CD4-positive, CD25-positive, alpha-beta regulatory T cell (primary cell): ENCODE data around the gene BMP15. TPM values are rescaled to one million over a fixed set of nuclear protein-coding genes. Genes with fewer than 3 reads are reported as not detected.

Experiments used
- ATAC-seq, 2 donors: fragments of 150-1000 bp; cut with Tn5 transposase; one replicate each; pipeline ENCODE4 v1.10.0; 2021; ENCODE audit warnings: low read depth in 2 of 2, moderate number of reproducible peaks in 2 of 2, moderate library complexity in 1 of 2
- DNase-seq, 3 donors: peaks; one replicate each; pipeline versions ENCODE4 v3.0.0 to v3.0.0-alpha.2; 2012 to 2022; ENCODE audit warnings: mixed read lengths in 1 of 3
- H3K27ac ChIP-seq: one replicate; pipeline ENCODE4 v1.7.0; 2013; ENCODE audit warnings: mild to moderate bottlenecking, low read length; ENCODE audit not compliant: insufficient read depth, poor library complexity, severe bottlenecking
- H3K27me3 ChIP-seq: one replicate; pipeline ENCODE4 v1.7.0; 2013; ENCODE audit warnings: low read length; ENCODE audit not compliant: control insufficient read depth, insufficient read depth
- H3K36me3 ChIP-seq: one replicate; pipeline ENCODE4 v1.7.0; 2013; ENCODE audit warnings: mild to moderate bottlenecking, low read length, moderate library complexity; ENCODE audit not compliant: control insufficient read depth, insufficient read depth
- H3K4me1 ChIP-seq: 2 replicates; pipeline ENCODE4 v1.7.0; 2013; ENCODE audit warnings: mild to moderate bottlenecking, low read length; ENCODE audit not compliant: insufficient read depth, control insufficient read depth, poor library complexity, severe bottlenecking
- H3K4me3 ChIP-seq: one replicate; pipeline ENCODE4 v1.7.0; 2013; ENCODE audit warnings: low read depth, mild to moderate bottlenecking, low read length, moderate library complexity
- H3K9me3 ChIP-seq, 2 experiments: 1 replicate in 1 of 2; 2 replicates in 1 of 2; pipeline ENCODE4 v1.7.0; 2013; ENCODE audit warnings: low read length in 2 of 2, mild to moderate bottlenecking in 1 of 2, moderate library complexity in 1 of 2; ENCODE audit not compliant: control insufficient read depth in 2 of 2
- H3K27ac Mint-ChIP-seq, 3 donors: one replicate each; pipeline ENCODE4 v1.8.0; 2020 to 2022; ENCODE audit warnings: mild to moderate bottlenecking in 3 of 3, mixed read lengths in 3 of 3, moderate library complexity in 2 of 3
- H3K27me3 Mint-ChIP-seq: one replicate; pipeline ENCODE4 v1.8.0; 2022; ENCODE audit warnings: mild to moderate bottlenecking, mixed read lengths
- H3K36me3 Mint-ChIP-seq: one replicate; pipeline ENCODE4 v1.8.0; 2020; ENCODE audit warnings: mixed read lengths
- H3K4me1 Mint-ChIP-seq, 4 donors: one replicate each; pipeline ENCODE4 v1.8.0; 2020 to 2022; ENCODE audit warnings: mixed read lengths in 4 of 4, mild to moderate bottlenecking in 1 of 4
- H3K4me3 Mint-ChIP-seq, 4 donors: one replicate each; pipeline ENCODE4 v1.8.0; 2020 to 2022; ENCODE audit warnings: mild to moderate bottlenecking in 4 of 4, mixed read lengths in 4 of 4, moderate library complexity in 3 of 4
- H3K9me3 Mint-ChIP-seq, 7 donors: one replicate each; pipeline ENCODE4 v1.8.0; 2020 to 2022; ENCODE audit warnings: mixed read lengths in 7 of 7, mild to moderate bottlenecking in 3 of 7, moderate library complexity in 2 of 7
- polyA plus RNA-seq, 4 donors: library from polyadenylated mRNA; unstranded; fragments of 300-500 nt; fragmentation: Illumina TruSeq; gene quantifications; one replicate each; pipeline ENCODE4 v1.2.3, GENCODE V29; 2021
- total RNA-seq: library from RNA; stranded (reverse); gene quantifications from one replicate; pipeline ENCODE4 v1.2.3, GENCODE V29; 2022

BMP15 gene
- total and polyA plus RNA-seq, 5 donors from 2014 or later: not detected

DNA sequence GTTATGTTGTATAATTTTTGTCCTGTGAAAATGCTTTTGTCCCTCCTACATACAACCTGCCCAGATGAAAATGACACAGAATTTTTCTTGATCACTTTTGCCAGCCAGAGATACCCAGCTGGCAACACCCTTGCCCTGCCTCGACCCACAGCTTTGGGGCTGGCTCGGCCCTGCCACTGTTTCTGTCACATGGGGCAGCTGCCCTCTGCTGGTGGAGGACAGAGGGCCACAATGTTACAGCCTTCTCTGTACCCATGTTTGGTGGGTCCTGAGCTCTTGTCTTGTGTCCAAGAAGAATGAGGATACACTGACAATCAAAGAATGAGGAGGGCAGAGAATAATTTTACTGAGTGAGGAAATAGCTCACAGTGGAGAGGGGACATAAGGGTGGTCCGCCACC lies 31.1 kb downstream of the BMP15 start:
- Histone ChIP-seq H3K36me3 (no peaks in the 10 kb centered on the region), H3K4me3 (no peak overlapping the region), H3K27me3 (no peaks in the 10 kb centered on the region), H3K9me3 (no peaks in the 10 kb centered on the region), H3K4me1 (no peaks in the 10 kb centered on the region), H3K27ac (no peak overlapping the region)
- Mint-ChIP-seq H3K27ac (peak overlapping the region in 1 of 3 donors; percentile 43), H3K9me3 (peaks cover 0 to 2% (median 0%) of the 10 kb centered on the region in 7 donors), H3K4me3 (no peak overlapping the region), H3K36me3 (no peaks in the 10 kb centered on the region), H3K4me1 (no peaks in the 10 kb centered on the region), H3K27me3 (no peaks in the 10 kb centered on the region)
- DNase-seq: peak in 1 of 3 donors; percentile 4
- no peak for ATAC-seq

DNA sequence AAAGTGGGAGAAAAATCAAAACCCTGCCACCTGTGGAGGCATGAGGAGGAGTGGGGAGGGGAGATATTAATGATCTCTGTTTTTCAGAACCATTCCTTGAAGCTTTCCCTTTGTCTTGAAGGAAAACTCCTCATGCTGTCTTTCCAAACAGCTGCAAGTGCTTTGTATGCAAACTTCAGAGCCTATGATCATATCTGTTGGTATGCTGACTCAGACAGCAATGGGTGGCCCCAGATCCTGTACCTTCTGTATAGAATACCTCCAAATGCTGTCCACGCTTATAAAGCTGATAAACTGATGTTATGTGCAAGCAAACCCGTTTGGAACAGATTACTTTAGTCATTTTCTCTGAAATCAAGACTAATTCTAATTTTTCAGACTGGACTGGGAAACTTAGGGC lies 31.9 kb downstream of the BMP15 start:
- H3K36me3 ChIP-seq: no peaks in the 10 kb centered on the region
- H3K9me3 Mint-ChIP-seq: peaks cover 0 to 2% (median 0%) of the 10 kb centered on the region in 7 donors
- H3K27ac ChIP-seq: no peak overlapping the region
- H3K9me3 ChIP-seq: no peaks in the 10 kb centered on the region
- no peak overlapping the region for H3K4me3 Mint-ChIP-seq
- H3K36me3 Mint-ChIP-seq: no peaks in the 10 kb centered on the region
- no peaks in the 10 kb centered on the region for H3K27me3 ChIP-seq
- DNase-seq: no peak
- no peak for ATAC-seq
- H3K27ac Mint-ChIP-seq: no peak overlapping the region
- no peaks in the 10 kb centered on the region for H3K4me1 ChIP-seq
- H3K4me3 ChIP-seq: no peak overlapping the region
- H3K27me3 Mint-ChIP-seq: no peaks in the 10 kb centered on the region
- no peaks in the 10 kb centered on the region for H3K4me1 Mint-ChIP-seq

DNA sequence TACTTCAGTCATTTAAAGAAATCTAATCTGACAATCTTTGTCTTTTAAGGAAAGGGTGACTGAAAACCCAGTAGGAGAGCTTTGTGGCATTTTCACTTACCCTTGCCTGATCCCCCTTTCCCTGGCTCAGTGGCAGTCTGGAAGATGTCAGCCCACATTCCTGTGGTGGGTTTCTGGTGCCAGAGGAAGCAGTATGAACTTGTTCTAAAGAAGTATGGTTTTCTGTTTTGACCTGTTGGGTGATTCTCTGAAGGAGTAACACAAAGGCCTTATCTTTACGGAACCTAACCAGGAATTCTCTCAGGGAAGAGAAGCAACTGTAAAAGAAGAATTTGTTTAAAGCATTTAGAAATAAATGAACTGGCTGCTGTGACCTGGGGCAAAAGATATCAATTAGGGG lies 41.9 kb downstream of the BMP15 start:
- H3K4me1 Mint-ChIP-seq: no peaks in the 10 kb centered on the region
- no peak overlapping the region for H3K4me3 Mint-ChIP-seq
- no peak overlapping the region for H3K27ac Mint-ChIP-seq
- no peak overlapping the region for H3K27ac ChIP-seq
- H3K9me3 ChIP-seq: peaks cover 0 to 4% of the 10 kb centered on the region in 2 experiments
- no peaks in the 10 kb centered on the region for H3K36me3 ChIP-seq
- no peak for DNase-seq
- peaks cover 0 to 4% (median 2%) of the 10 kb centered on the region in 7 donors for H3K9me3 Mint-ChIP-seq
- H3K4me3 ChIP-seq: no peak overlapping the region
- H3K36me3 Mint-ChIP-seq: no peaks in the 10 kb centered on the region
- H3K27me3 ChIP-seq: no peaks in the 10 kb centered on the region
- H3K4me1 ChIP-seq: no peaks in the 10 kb centered on the region
- no peak for ATAC-seq
- no peaks in the 10 kb centered on the region for H3K27me3 Mint-ChIP-seq

DNA sequence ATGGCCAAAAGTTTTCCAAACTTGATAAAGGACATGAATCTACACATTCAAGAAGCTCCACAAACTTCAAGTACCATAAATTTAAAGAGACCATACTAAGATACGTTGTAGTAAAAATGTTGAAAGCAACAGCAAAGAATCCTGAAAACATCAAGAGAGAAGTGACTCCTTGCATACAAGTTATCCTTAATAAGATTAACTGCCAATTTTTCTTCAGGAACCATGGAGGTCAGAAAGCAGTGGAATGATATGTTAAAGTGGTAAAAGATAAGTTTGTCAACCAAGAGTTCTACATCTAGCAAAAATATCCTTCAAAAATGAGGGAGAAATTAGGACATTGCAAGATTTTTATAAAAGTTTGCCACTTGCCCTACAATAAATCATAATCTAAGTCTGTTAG lies 43.3 kb downstream of the BMP15 start:
- H3K4me3 Mint-ChIP-seq: no peak overlapping the region
- H3K27me3 Mint-ChIP-seq: no peaks in the 10 kb centered on the region
- H3K27ac ChIP-seq: no peak overlapping the region
- H3K4me3 ChIP-seq: no peak overlapping the region
- H3K36me3 ChIP-seq: no peaks in the 10 kb centered on the region
- peaks cover 0 to 4% of the 10 kb centered on the region in 2 experiments for H3K9me3 ChIP-seq
- no peak for ATAC-seq
- H3K4me1 ChIP-seq: no peaks in the 10 kb centered on the region
- H3K9me3 Mint-ChIP-seq: peaks cover 0 to 4% (median 2%) of the 10 kb centered on the region in 7 donors
- H3K27ac Mint-ChIP-seq: no peak overlapping the region
- no peaks in the 10 kb centered on the region for H3K4me1 Mint-ChIP-seq
- no peak for DNase-seq
- no peaks in the 10 kb centered on the region for H3K36me3 Mint-ChIP-seq
- H3K27me3 ChIP-seq: no peaks in the 10 kb centered on the region

DNA sequence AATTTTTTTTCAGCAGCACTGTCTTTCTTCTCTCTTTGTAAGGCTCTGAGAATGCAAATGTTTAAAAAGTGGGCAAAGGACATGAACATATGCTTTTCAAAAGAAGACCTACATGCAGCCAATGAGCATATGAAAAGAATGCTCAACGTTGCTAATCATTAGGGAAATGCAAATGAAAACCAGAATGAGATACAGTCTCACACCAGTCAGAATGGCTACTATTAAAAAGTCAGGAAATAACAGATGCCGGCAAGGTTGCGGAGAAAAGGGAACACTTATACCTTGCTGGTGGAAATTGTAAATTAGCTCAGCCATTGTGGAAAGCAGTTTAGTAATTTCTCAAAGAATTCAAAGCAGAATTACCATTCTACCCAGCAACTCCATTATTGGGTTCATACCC lies 51.6 kb downstream of the BMP15 start:
- no peak overlapping the region for H3K4me3 Mint-ChIP-seq
- H3K9me3 Mint-ChIP-seq: no peaks in the 10 kb centered on the region

DNA sequence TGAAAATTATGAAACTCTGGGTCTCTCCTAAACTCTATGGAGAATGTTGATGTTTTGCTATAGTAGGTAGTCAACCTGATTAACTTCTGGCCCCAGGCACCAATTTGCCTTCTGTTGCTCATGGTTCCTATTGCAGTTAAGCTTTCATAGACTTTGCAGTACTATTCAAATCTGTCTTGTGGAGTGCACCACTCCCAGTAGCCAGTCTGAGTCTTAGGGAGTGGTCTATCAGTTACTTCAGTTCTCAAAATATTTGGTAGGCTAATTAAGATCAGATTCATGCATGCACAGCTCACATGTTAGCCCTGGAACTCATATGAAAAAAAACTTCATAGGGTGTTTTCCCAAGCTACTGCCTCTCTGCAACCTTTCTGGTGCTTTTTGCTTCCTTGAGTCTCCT lies 53.3 kb downstream of the BMP15 start:
- DNase-seq (no peak), ATAC-seq (no peak)
- no peaks in the 10 kb centered on the region for H3K27me3 ChIP-seq
- no peaks in the 10 kb centered on the region for H3K36me3 ChIP-seq
- H3K9me3 Mint-ChIP-seq: no peaks in the 10 kb centered on the region
- no peaks in the 10 kb centered on the region for H3K4me1 ChIP-seq
- H3K27ac ChIP-seq: no peak overlapping the region
- H3K4me3 Mint-ChIP-seq: no peak overlapping the region
- no peaks in the 10 kb centered on the region for H3K4me1 Mint-ChIP-seq
- no peak overlapping the region for H3K4me3 ChIP-seq
- no peaks in the 10 kb centered on the region for H3K9me3 ChIP-seq
- no peak overlapping the region for H3K27ac Mint-ChIP-seq
- no peaks in the 10 kb centered on the region for H3K36me3 Mint-ChIP-seq
- peaks cover 5% of the 10 kb centered on the region for H3K27me3 Mint-ChIP-seq

More for the DNA sequence above, 51.6 kb downstream of the BMP15 start:
- H3K36me3 Mint-ChIP-seq: no peaks in the 10 kb centered on the region
- Histone ChIP-seq H3K9me3 (no peaks in the 10 kb centered on the region), H3K4me1 (no peaks in the 10 kb centered on the region), H3K27ac (no peak overlapping the region), H3K36me3 (no peaks in the 10 kb centered on the region), H3K27me3 (no peaks in the 10 kb centered on the region), H3K4me3 (no peak overlapping the region)
- no peaks in the 10 kb centered on the region for H3K4me1 Mint-ChIP-seq
- ATAC-seq: no peak
- H3K27ac Mint-ChIP-seq: no peak overlapping the region
- DNase-seq: no peak
- H3K27me3 Mint-ChIP-seq: no peaks in the 10 kb centered on the region

Other genes with a start within 250 kb of the BMP15 start
- 0.17 TPM for gene SHROOM4, start 96.5 kb upstream of the BMP15 start, total RNA-seq
- gene SHROOM4, start 96.5 kb upstream of the BMP15 start, polyA plus RNA-seq: not detected